Natural killer cell (primary cell): ENCODE measurements around the gene FITM2. TPM values are rescaled to one million over a fixed set of nuclear protein-coding genes. Genes with fewer than 3 reads are reported as not detected.
A peak's percentile ranks its signal among the peaks of the same experiment; 100 is the strongest.

Experiments used
- ATAC-seq, 3 donors: fragments of 150-1000 bp in 2 of 3; fragments of 200-7000 bp in 1 of 3; cut with Tn5 transposase; 1 replicate in 1 of 3; 2 replicates in 2 of 3; pipeline ENCODE4 v1.10.0; 2021; ENCODE audit warnings: mild to moderate bottlenecking in 2 of 3, moderate library complexity in 2 of 3
- DNase-seq, 2 donors: peaks; one replicate each; pipeline versions ENCODE4 v3.0.0 to v3.0.0-alpha.2; 2013 to 2021; ENCODE audit warnings: mixed read lengths in 1 of 2
- H3K27ac ChIP-seq: one replicate; pipeline ENCODE4 v1.5.1; 2013; ENCODE audit warnings: mild to moderate bottlenecking, low read length
- H3K27me3 ChIP-seq: one replicate; pipeline ENCODE4 v1.6.1; 2013; ENCODE audit warnings: low read length; ENCODE audit not compliant: control insufficient read depth, insufficient read depth
- H3K36me3 ChIP-seq: one replicate; pipeline ENCODE4 v1.6.1; 2013; ENCODE audit warnings: low read length; ENCODE audit not compliant: control insufficient read depth, insufficient read depth
- H3K4me1 ChIP-seq: one replicate; pipeline ENCODE4 v1.6.1; 2013; ENCODE audit warnings: low read length; ENCODE audit not compliant: control insufficient read depth, insufficient read depth
- H3K4me3 ChIP-seq: one replicate; pipeline ENCODE4 v1.5.1; 2013; ENCODE audit warnings: low read length
- H3K9me3 ChIP-seq: one replicate; pipeline ENCODE4 v1.6.1; 2013; ENCODE audit warnings: low read length; ENCODE audit not compliant: control insufficient read depth, insufficient read depth
- H3K27ac Mint-ChIP-seq, 2 donors: one replicate each; pipeline ENCODE4 v1.8.0; 2022; ENCODE audit warnings: mild to moderate bottlenecking in 2 of 2, mixed read lengths in 2 of 2, moderate library complexity in 1 of 2
- H3K27me3 Mint-ChIP-seq, 2 donors: one replicate each; pipeline ENCODE4 v1.8.0; 2022; ENCODE audit warnings: low read depth in 2 of 2, mixed read lengths in 2 of 2
- H3K36me3 Mint-ChIP-seq: one replicate; pipeline ENCODE4 v1.8.0; 2022; ENCODE audit warnings: mixed read lengths
- H3K4me1 Mint-ChIP-seq, 2 donors: one replicate each; pipeline ENCODE4 v1.8.0; 2022; ENCODE audit warnings: mixed read lengths in 2 of 2
- H3K4me3 Mint-ChIP-seq: one replicate; pipeline ENCODE4 v1.8.0; 2022; ENCODE audit warnings: mild to moderate bottlenecking, moderate library complexity, mixed read lengths
- H3K9me3 Mint-ChIP-seq, 2 donors: one replicate each; pipeline ENCODE4 v1.8.0; 2022; ENCODE audit warnings: mixed read lengths in 2 of 2
- WGBS: methylation state at CpG from one replicate; pipeline ENCODE4 v1.1.7; 2013; ENCODE audit warnings: missing lambda C conversion rate; ENCODE audit not compliant: insufficient coverage; 5-methylcytosine and 5-hydroxymethylcytosine counted together
- intact Hi-C: fragments of 100-400 bp; cut with micrococcal nuclease; formaldehyde crosslinking; loops from one replicate; pipeline ENCODE4 v1.14.2; 2022
- total RNA-seq, 4 donors: library from RNA; stranded (reverse); fragments of 120-200 nt in 1 of 4; gene quantifications; one replicate each; pipeline versions ENCODE4 v1.2.3 to v1.2.4, GENCODE V29; 2013 to 2022
- TF ChIP-seq, protein P1 (sequence below): fragments of 200-600 bp; IDR thresholded peaks from one replicate; pipeline ENCODE4 v1.8.0; 2022; ENCODE audit warnings: antibody characterized with exemption

FITM2 gene
- total RNA-seq, 3 donors from 2014 or later (not counting 1 experiment from before 2014, with no cell fraction given): 3.7 to 6.0 (median 3.9) TPM

DNA sequence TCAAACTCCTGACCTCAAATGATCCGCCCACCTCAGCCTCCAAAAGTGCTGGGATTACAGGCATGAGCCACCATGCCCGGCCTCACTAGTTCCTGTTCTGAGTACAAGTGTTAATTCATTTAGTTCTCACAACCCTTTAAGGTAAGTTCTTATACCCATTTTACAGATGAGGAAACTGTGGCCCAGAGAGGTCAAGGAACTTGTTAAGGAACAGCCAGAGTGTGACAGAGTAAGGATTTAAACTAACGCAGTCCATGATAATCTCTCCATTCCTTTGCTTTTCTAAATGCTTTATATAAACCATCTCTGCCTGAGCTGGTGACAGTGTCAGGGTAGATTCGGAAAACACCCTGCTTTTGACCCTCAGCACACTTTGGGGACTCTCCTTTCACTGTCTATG lies 13.3 kb downstream of the FITM2 start:
- H3K36me3 Mint-ChIP-seq: no peaks in the 10 kb centered on the region
- Histone ChIP-seq H3K27me3 (no peaks in the 10 kb centered on the region), H3K27ac (no peak overlapping the region), H3K4me1 (no peaks in the 10 kb centered on the region), H3K36me3 (no peaks in the 10 kb centered on the region), H3K4me3 (no peak overlapping the region), H3K9me3 (no peaks in the 10 kb centered on the region)
- H3K4me1 Mint-ChIP-seq: peaks cover 0 to 6% of the 10 kb centered on the region in 2 donors
- H3K9me3 Mint-ChIP-seq: no peaks in the 10 kb centered on the region
- TF ChIP-seq, protein P1, sequence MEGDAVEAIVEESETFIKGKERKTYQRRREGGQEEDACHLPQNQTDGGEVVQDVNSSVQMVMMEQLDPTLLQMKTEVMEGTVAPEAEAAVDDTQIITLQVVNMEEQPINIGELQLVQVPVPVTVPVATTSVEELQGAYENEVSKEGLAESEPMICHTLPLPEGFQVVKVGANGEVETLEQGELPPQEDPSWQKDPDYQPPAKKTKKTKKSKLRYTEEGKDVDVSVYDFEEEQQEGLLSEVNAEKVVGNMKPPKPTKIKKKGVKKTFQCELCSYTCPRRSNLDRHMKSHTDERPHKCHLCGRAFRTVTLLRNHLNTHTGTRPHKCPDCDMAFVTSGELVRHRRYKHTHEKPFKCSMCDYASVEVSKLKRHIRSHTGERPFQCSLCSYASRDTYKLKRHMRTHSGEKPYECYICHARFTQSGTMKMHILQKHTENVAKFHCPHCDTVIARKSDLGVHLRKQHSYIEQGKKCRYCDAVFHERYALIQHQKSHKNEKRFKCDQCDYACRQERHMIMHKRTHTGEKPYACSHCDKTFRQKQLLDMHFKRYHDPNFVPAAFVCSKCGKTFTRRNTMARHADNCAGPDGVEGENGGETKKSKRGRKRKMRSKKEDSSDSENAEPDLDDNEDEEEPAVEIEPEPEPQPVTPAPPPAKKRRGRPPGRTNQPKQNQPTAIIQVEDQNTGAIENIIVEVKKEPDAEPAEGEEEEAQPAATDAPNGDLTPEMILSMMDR: no peak
- H3K27ac Mint-ChIP-seq: no peak overlapping the region
- WGBS: 94% methylated on average over 3 of the region's 4 CpGs
- DNase-seq: no peak
- ATAC-seq: no peak
- intact Hi-C loops: no loop called here
- H3K4me3 Mint-ChIP-seq: no peak overlapping the region
- H3K27me3 Mint-ChIP-seq: no peaks in the 10 kb centered on the region

DNA sequence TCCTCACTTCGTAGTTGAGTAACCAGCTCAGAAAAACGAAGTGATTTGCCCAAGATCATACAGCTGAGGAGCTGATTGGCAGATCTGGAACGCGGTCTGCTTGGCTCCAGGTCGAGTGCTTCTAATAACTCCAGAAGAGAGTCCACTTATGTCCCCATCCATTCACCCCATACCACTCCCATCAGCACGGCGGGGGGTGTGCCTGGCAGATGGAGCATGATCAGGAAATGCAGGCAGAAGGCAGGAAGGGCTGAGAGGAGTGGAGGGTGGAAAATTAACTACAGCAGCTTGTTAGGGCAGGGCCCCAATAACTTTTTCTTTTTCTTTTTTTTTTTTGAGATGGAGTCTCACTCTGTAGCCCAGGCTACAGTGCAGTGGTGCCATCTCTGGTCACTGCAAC lies 15.0 kb downstream of the FITM2 start:
- H3K27me3 ChIP-seq: no peaks in the 10 kb centered on the region
- DNase-seq: no peak
- no peak for ATAC-seq
- H3K27me3 Mint-ChIP-seq: no peaks in the 10 kb centered on the region
- no peaks in the 10 kb centered on the region for H3K4me1 ChIP-seq
- H3K27ac ChIP-seq: no peak overlapping the region
- 92% methylated on average over 5 of the region's 7 CpGs for WGBS
- TF ChIP-seq, protein P1: no peak
- H3K4me1 Mint-ChIP-seq: peaks cover 0 to 6% of the 10 kb centered on the region in 2 donors
- no peak overlapping the region for H3K4me3 ChIP-seq
- H3K36me3 Mint-ChIP-seq: no peaks in the 10 kb centered on the region
- H3K36me3 ChIP-seq: no peaks in the 10 kb centered on the region
- intact Hi-C loops: no loop called here
- H3K27ac Mint-ChIP-seq: no peak overlapping the region
- no peak overlapping the region for H3K4me3 Mint-ChIP-seq
- no peaks in the 10 kb centered on the region for H3K9me3 ChIP-seq
- no peaks in the 10 kb centered on the region for H3K9me3 Mint-ChIP-seq

- intact Hi-C loops: no loop called here
- no peaks in the 10 kb centered on the region for H3K36me3 Mint-ChIP-seq
- H3K27ac Mint-ChIP-seq: no peak overlapping the region
- Histone ChIP-seq H3K9me3 (no peaks in the 10 kb centered on the region), H3K4me3 (no peak overlapping the region), H3K36me3 (no peaks in the 10 kb centered on the region), H3K27ac (no peak overlapping the region), H3K27me3 (no peaks in the 10 kb centered on the region), H3K4me1 (no peaks in the 10 kb centered on the region)
- no peak overlapping the region for H3K4me3 Mint-ChIP-seq
- no peak for ATAC-seq
- H3K4me1 Mint-ChIP-seq: no peaks in the 10 kb centered on the region
- 94% methylated on average over 7 of the region's 7 CpGs for WGBS
- H3K27me3 Mint-ChIP-seq: peaks cover 0 to 1% of the 10 kb centered on the region in 2 donors
- DNase-seq: no peak
- no peaks in the 10 kb centered on the region for H3K9me3 Mint-ChIP-seq
- TF ChIP-seq, protein P1: no peak
Measured at GRCh38 chr20:44291754-44292153, 19.2 kb downstream of the FITM2 start.

- no peak overlapping the region for H3K4me3 Mint-ChIP-seq
- H3K36me3 Mint-ChIP-seq: no peaks in the 10 kb centered on the region
- no peaks in the 10 kb centered on the region for H3K9me3 Mint-ChIP-seq
- Histone ChIP-seq H3K36me3 (no peaks in the 10 kb centered on the region), H3K27ac (no peak overlapping the region), H3K27me3 (no peaks in the 10 kb centered on the region), H3K9me3 (no peaks in the 10 kb centered on the region), H3K4me1 (no peaks in the 10 kb centered on the region), H3K4me3 (no peak overlapping the region)
- intact Hi-C loops: no loop called here
- ATAC-seq (peak in 1 of 3 donors; percentile 52), DNase-seq (peak in 1 of 2 donors; percentile 46)
- 92% methylated on average over 3 of the region's 3 CpGs for WGBS
- TF ChIP-seq, protein P1: no peak
- no peak overlapping the region for H3K27ac Mint-ChIP-seq
- H3K4me1 Mint-ChIP-seq: no peaks in the 10 kb centered on the region
- H3K27me3 Mint-ChIP-seq: peaks cover 0 to 6% of the 10 kb centered on the region in 2 donors
Measured at GRCh38 chr20:44288252-44288651, 22.8 kb downstream of the FITM2 start.
